B cell (primary cell): ENCODE results near the gene CATSPERD. TPM values are rescaled to one million over a fixed set of nuclear protein-coding genes. Genes with fewer than 3 reads are reported as not detected.

Experiments used
- ATAC-seq: fragments of 200-7000 bp; cut with Tn5 transposase; one replicate; pipeline ENCODE4 v1.10.0; 2021; ENCODE audit warnings: low read depth, mild to moderate bottlenecking, moderate number of reproducible peaks, moderate library complexity
- CTCF ChIA-PET: fragments of 350-600 bp; sonication (Branson Sonifier 250); formaldehyde crosslinking; loops from one replicate; lab custom pipeline; 2021; ENCODE audit warnings: antibody characterized with exemption, inconsistent platforms; lab: Charles Lee
- POLR2A ChIA-PET: fragments of 350-600 bp; sonication (Branson Sonifier 250); formaldehyde crosslinking; loops from one replicate; lab custom pipeline; 2021; ENCODE audit warnings: antibody characterized with exemption; lab: Charles Lee
- DNase-seq: peaks from one replicate; pipeline ENCODE4 v3.0.0; 2013
- H2AFZ ChIP-seq: 2 replicates; pipeline ENCODE4 v1.6.1; 2012; ENCODE audit warnings: mild to moderate bottlenecking, low read depth, low read length; ENCODE audit not compliant: insufficient read depth, poor library complexity, severe bottlenecking
- H3K27ac ChIP-seq, 2 donors: 1 replicate in 1 of 2; 2 replicates in 1 of 2; pipeline ENCODE4 v1.5.1; 2012 to 2013; ENCODE audit warnings: low read length in 2 of 2, mild to moderate bottlenecking in 2 of 2, moderate library complexity in 1 of 2
- H3K27me3 ChIP-seq, 4 experiments: fragments of 200-600 bp in 1 of 4; sonication (generic) in 1 of 4; replicated peaks in 1 of 4; 1 replicate in 2 of 4; 2 replicates in 2 of 4; pipeline versions ENCODE4 v1.6.1 to v1.7.0; 2013 to 2016; ENCODE audit warnings: low read length in 3 of 4, mild to moderate bottlenecking in 2 of 4, mixed read lengths in 1 of 4, moderate library complexity in 1 of 4; ENCODE audit not compliant: insufficient read depth in 4 of 4, control insufficient read depth in 3 of 4; ENCODE audit errors: control extremely low read depth in 1 of 4
- H3K36me3 ChIP-seq, 2 experiments: replicated peaks in 1 of 2; 1 replicate in 1 of 2; 2 replicates in 1 of 2; pipeline versions ENCODE4 v1.6.1 to v1.7.1; 2013; ENCODE audit warnings: low read length in 1 of 2; ENCODE audit not compliant: insufficient read depth in 2 of 2, control insufficient read depth in 1 of 2; ENCODE audit errors: control extremely low read depth in 1 of 2, extremely low read depth in 1 of 2
- H3K4me1 ChIP-seq, 2 donors: fragments of 200-600 bp in 1 of 2; sonication (generic) in 1 of 2; 1 replicate in 1 of 2; 2 replicates in 1 of 2; pipeline versions ENCODE4 v1.5.1 to v1.6.1; 2013 to 2017; ENCODE audit warnings: low read length in 2 of 2; ENCODE audit not compliant: control insufficient read depth in 2 of 2, insufficient read depth in 2 of 2
- H3K4me2 ChIP-seq: replicated peaks from 2 replicates; pipeline ENCODE3; 2012; ENCODE audit warnings: mild to moderate bottlenecking, low read depth, low read length; ENCODE audit not compliant: poor library complexity, severe bottlenecking
- H3K4me3 ChIP-seq, 5 experiments: fragments of 200-600 bp in 1 of 5; sonication (generic) in 1 of 5; 1 replicate in 3 of 5; 2 replicates in 2 of 5; pipeline versions ENCODE4 v1.5.1 to v1.7.0; 2011 to 2016; ENCODE audit warnings: low read length in 4 of 5, mild to moderate bottlenecking in 4 of 5, low read depth in 2 of 5, control low read depth in 1 of 5, moderate library complexity in 1 of 5; ENCODE audit not compliant: insufficient read depth in 1 of 5; ENCODE audit errors: control extremely low read depth in 1 of 5, extremely low read depth in 1 of 5
- H3K79me2 ChIP-seq: fragments of 200-600 bp; sonication (generic); one replicate; pipeline ENCODE4 v1.6.0; 2016; ENCODE audit warnings: low read length; ENCODE audit not compliant: control insufficient read depth, insufficient read depth
- H3K9ac ChIP-seq: fragments of 200-600 bp; sonication (generic); 2 replicates; pipeline ENCODE4 v1.6.1; 2017; ENCODE audit warnings: mild to moderate bottlenecking, low read length, moderate library complexity
- H3K9me3 ChIP-seq, 3 donors: one replicate each; pipeline versions ENCODE4 v1.6.1 to v1.7.1; 2013; ENCODE audit warnings: low read length in 2 of 3; ENCODE audit not compliant: control insufficient read depth in 2 of 3, insufficient read depth in 1 of 3; ENCODE audit errors: control extremely low read depth in 1 of 3
- H4K20me1 ChIP-seq: 2 replicates; pipeline ENCODE4 v1.6.0; 2012; ENCODE audit warnings: mild to moderate bottlenecking, low read length; ENCODE audit not compliant: insufficient read depth, control insufficient read depth, poor library complexity, severe bottlenecking
- H3K27ac Mint-ChIP-seq: one replicate; pipeline ENCODE4 v1.8.0; 2021; ENCODE audit warnings: mixed read lengths
- H3K27me3 Mint-ChIP-seq: one replicate; pipeline ENCODE4 v1.8.0; 2021; ENCODE audit warnings: mixed read lengths
- H3K4me1 Mint-ChIP-seq: one replicate; pipeline ENCODE4 v1.8.0; 2021; ENCODE audit warnings: mixed read lengths
- H3K4me3 Mint-ChIP-seq: one replicate; pipeline ENCODE4 v1.8.0; 2021; ENCODE audit warnings: mixed read lengths
- H3K9me3 Mint-ChIP-seq: one replicate; pipeline ENCODE4 v1.8.0; 2022; ENCODE audit warnings: mixed read lengths; ENCODE audit not compliant: insufficient read depth
- EZH2 ChIP-seq: IDR thresholded peaks from 2 replicates; pipeline ENCODE4 v1.6.1; 2012; ENCODE audit warnings: borderline replicate concordance, low read depth, mild to moderate bottlenecking, moderate library complexity, low read length; ENCODE audit not compliant: insufficient read depth, poor library complexity, severe bottlenecking
- WGBS: methylation state at CpG from one replicate; pipeline ENCODE4 v1.1.5; 2013; ENCODE audit warnings: missing lambda C conversion rate; ENCODE audit not compliant: insufficient coverage; 5-methylcytosine and 5-hydroxymethylcytosine counted together
- intact Hi-C: fragments of 100-400 bp; cut with micrococcal nuclease; formaldehyde crosslinking; loops from one replicate; pipeline ENCODE4 v1.10.0; 2022
- polyA plus RNA-seq: library from polyadenylated mRNA; depleted of rRNA; stranded (reverse); fragments of >200 nt; gene quantifications from 2 replicates; pipeline ENCODE4 v1.2.3, GENCODE V29; 2012
- total RNA-seq, 2 donors: library from RNA; stranded (reverse); fragments of 120-200 nt in 1 of 2; gene quantifications; 1 replicate in 1 of 2; 2 replicates in 1 of 2; pipeline versions ENCODE4 v1.2.3 to v1.2.4, GENCODE V29; 2013 to 2022
- TF ChIP-seq, protein P1 (sequence below): fragments of 200-600 bp; IDR thresholded peaks from one replicate; pipeline ENCODE4 v1.8.0; 2022; ENCODE audit warnings: antibody characterized with exemption, mild to moderate bottlenecking

Gene CATSPERD
- total and polyA plus RNA-seq, 2 donors (not counting 1 experiment from before 2014, with no cell fraction given) = not detected

GRCh38 chr19:5782322-5782721, 61.9 kb downstream of the CATSPERD start:
- no peak overlapping the region for H3K27ac ChIP-seq
- no peaks in the 10 kb centered on the region for H3K4me1 ChIP-seq
- H3K4me1 Mint-ChIP-seq = no peaks in the 10 kb centered on the region
- ChIA-PET CTCF (no interaction called here), POLR2A (no interaction called here)
- H2AFZ ChIP-seq = no peak overlapping the region
- ATAC-seq = no peak
- H3K27ac Mint-ChIP-seq = no peak overlapping the region
- H3K9ac ChIP-seq = no peak overlapping the region
- TF ChIP-seq, protein P1, sequence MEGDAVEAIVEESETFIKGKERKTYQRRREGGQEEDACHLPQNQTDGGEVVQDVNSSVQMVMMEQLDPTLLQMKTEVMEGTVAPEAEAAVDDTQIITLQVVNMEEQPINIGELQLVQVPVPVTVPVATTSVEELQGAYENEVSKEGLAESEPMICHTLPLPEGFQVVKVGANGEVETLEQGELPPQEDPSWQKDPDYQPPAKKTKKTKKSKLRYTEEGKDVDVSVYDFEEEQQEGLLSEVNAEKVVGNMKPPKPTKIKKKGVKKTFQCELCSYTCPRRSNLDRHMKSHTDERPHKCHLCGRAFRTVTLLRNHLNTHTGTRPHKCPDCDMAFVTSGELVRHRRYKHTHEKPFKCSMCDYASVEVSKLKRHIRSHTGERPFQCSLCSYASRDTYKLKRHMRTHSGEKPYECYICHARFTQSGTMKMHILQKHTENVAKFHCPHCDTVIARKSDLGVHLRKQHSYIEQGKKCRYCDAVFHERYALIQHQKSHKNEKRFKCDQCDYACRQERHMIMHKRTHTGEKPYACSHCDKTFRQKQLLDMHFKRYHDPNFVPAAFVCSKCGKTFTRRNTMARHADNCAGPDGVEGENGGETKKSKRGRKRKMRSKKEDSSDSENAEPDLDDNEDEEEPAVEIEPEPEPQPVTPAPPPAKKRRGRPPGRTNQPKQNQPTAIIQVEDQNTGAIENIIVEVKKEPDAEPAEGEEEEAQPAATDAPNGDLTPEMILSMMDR = no peak
- no peak for TF ChIP-seq EZH2
- no peaks in the 10 kb centered on the region for H3K9me3 ChIP-seq
- peaks cover 0 to 27% of the 10 kb centered on the region in 2 experiments for H3K36me3 ChIP-seq
- H3K4me3 ChIP-seq = no peak overlapping the region
- no peak overlapping the region for H3K4me2 ChIP-seq
- intact Hi-C loops = no loop called here
- H3K27me3 ChIP-seq = no peaks in the 10 kb centered on the region
- no peaks in the 10 kb centered on the region for H3K27me3 Mint-ChIP-seq
- H4K20me1 ChIP-seq = no peaks in the 10 kb centered on the region
- 100% methylated on average over 5 of the region's 9 CpGs for WGBS
- peaks cover 3% of the 10 kb centered on the region for H3K79me2 ChIP-seq
- H3K4me3 Mint-ChIP-seq = no peak overlapping the region
- DNase-seq = no peak
- no peaks in the 10 kb centered on the region for H3K9me3 Mint-ChIP-seq

GRCh38 chr19:5782945-5783919, 62.8 kb downstream of the CATSPERD start:
- H3K36me3 ChIP-seq = peaks cover 0 to 36% of the 10 kb centered on the region in 2 experiments
- no peaks in the 10 kb centered on the region for H3K27me3 Mint-ChIP-seq
- DNase-seq (no peak), ATAC-seq (no peak)
- intact Hi-C loops = no loop called here
- no peaks in the 10 kb centered on the region for H3K9me3 Mint-ChIP-seq
- H4K20me1 ChIP-seq = peaks cover 8% of the 10 kb centered on the region
- ChIA-PET POLR2A (no interaction called here), CTCF (no interaction called here)
- 93% methylated on average over 43 of the region's 48 CpGs for WGBS
- H3K9ac ChIP-seq = no peak overlapping the region
- H3K4me2 ChIP-seq = no peak overlapping the region
- no peak overlapping the region for H3K27ac Mint-ChIP-seq
- peaks cover 7% of the 10 kb centered on the region for H3K79me2 ChIP-seq
- no peak overlapping the region for H2AFZ ChIP-seq
- TF ChIP-seq EZH2 = no peak
- TF ChIP-seq, protein P1 = no peak
- H3K9me3 ChIP-seq = no peaks in the 10 kb centered on the region
- H3K4me1 ChIP-seq = no peaks in the 10 kb centered on the region
- H3K4me3 ChIP-seq = no peak overlapping the region
- no peak overlapping the region for H3K4me3 Mint-ChIP-seq
- no peak overlapping the region for H3K27ac ChIP-seq
- no peaks in the 10 kb centered on the region for H3K4me1 Mint-ChIP-seq
- no peaks in the 10 kb centered on the region for H3K27me3 ChIP-seq
